NCI-H2029 (cell line): Measurements from ENCODE around the gene TNFRSF12A.

Experiments
- DNase-seq: peaks from one replicate; lab custom pipeline; 2025; lab: John Stamatoyannopoulos, UW

Gene TNFRSF12A

GRCh38 chr16:3012828-3013420 is 7.2 kb upstream of the TNFRSF12A start, which contains the start of gene CLDN9:
TSS of gene CLDN9 (plus strand) at chr16:3012923. CDS start at chr16:3013363, 440 bp downstream.
- no peak for DNase-seq

GRCh38 chr16:3013491-3013951 is 6.6 kb upstream of the TNFRSF12A start:
- no peak for DNase-seq

- DNase-seq: no peak
These were observed 6.0 kb upstream of the TNFRSF12A start for GRCh38 chr16:3013998-3014690.

- DNase-seq: no peak
These were observed 5.2 kb upstream of the TNFRSF12A start for GRCh38 chr16:3014971-3015370.

GRCh38 chr16:3015865-3016521 is 4.2 kb upstream of the TNFRSF12A start:
- DNase-seq: no peak

GRCh38 chr16:3017344-3017743 is 2.8 kb upstream of the TNFRSF12A start:
- DNase-seq: no peak

GRCh38 chr16:3017794-3018506 is 2.2 kb upstream of the TNFRSF12A start, which contains the start of gene CLDN6:
TSS of gene CLDN6 (minus strand) at chr16:3018183. CDS start at chr16:3016021, 2,162 bp downstream.
- no peak for DNase-seq

- no peak for DNase-seq
These were observed 448 bp upstream of the TNFRSF12A start for GRCh38 chr16:3019594-3020246.

GRCh38 chr16:3020604-3021448 is 658 bp downstream of the TNFRSF12A start:
- DNase-seq: no peak

- DNase-seq: no peak
These were observed 1.5 kb downstream of the TNFRSF12A start for GRCh38 chr16:3021449-3022207.

GRCh38 chr16:3022208-3022683 is 2.1 kb downstream of the TNFRSF12A start:
- DNase-seq: no peak

GRCh38 chr16:3022684-3023414 is 2.7 kb downstream of the TNFRSF12A start:
- DNase-seq: no peak

GRCh38 chr16:3023415-3023668 is 3.2 kb downstream of the TNFRSF12A start:
- no peak for DNase-seq

GRCh38 chr16:3023669-3024478 is 3.7 kb downstream of the TNFRSF12A start, which contains the start of the genes HCFC1R1 and THOC6:
TSS of gene HCFC1R1 (minus strand) at chr16:3023942. CDS start at chr16:3023941, 1 bp downstream.
TSS of gene THOC6 (plus strand) at chr16:3024035. CDS start at chr16:3024327, 292 bp downstream.
- peak; percentile 95 for DNase-seq

GRCh38 chr16:3025032-3026002 is 5.1 kb downstream of the TNFRSF12A start:
- no peak for DNase-seq

- DNase-seq: no peak
These were observed 5.8 kb downstream of the TNFRSF12A start for GRCh38 chr16:3026003-3026378.
